ENCODE data around the gene KRT17.

KRT17 gene

GRCh38 chr17:41638941-41639340, 14.6 kb upstream of the KRT17 start:
- Histone ChIP-seq H3K4me2 (ENCODE audit: low read length) (no peak overlapping the region), H3K9me3 (replicated peaks; ENCODE audit: low read length) (no peaks in the 10 kb centered on the region)

GRCh38 chr17:41638194-41638593, 13.8 kb upstream of the KRT17 start:
- peaks cover 3% of the 10 kb centered on the region for H3K27me3 ChIP-seq (ENCODE audit: control insufficient read depth, insufficient read depth, low read length)
- no peak overlapping the region for H3K4me3 ChIP-seq (ENCODE audit: low read length)
- H3K4me1 ChIP-seq (ENCODE audit: control insufficient read depth, insufficient read depth, low read length), result peaks cover 9% of the 10 kb centered on the region
- H3K9me3 ChIP-seq (replicated peaks; ENCODE audit: low read length), result no peaks in the 10 kb centered on the region
- no peaks in the 10 kb centered on the region for H3K36me3 ChIP-seq (ENCODE audit: insufficient read depth, low read length)
- no peak overlapping the region for H3K9ac ChIP-seq (ENCODE audit: low read depth, low read length)
- no peak overlapping the region for H3K4me2 ChIP-seq (ENCODE audit: low read length)

More at GRCh38 chr17:41638941-41639340, 14.6 kb upstream of the KRT17 start:
- no peaks in the 10 kb centered on the region for H3K36me3 ChIP-seq (ENCODE audit: insufficient read depth, low read length)
- no peak overlapping the region for H3K4me3 ChIP-seq (ENCODE audit: low read length)
- H3K9ac ChIP-seq (ENCODE audit: low read depth, low read length), result no peak overlapping the region
- peaks cover 3% of the 10 kb centered on the region for H3K27me3 ChIP-seq (ENCODE audit: control insufficient read depth, insufficient read depth, low read length)
- peaks cover 9% of the 10 kb centered on the region for H3K4me1 ChIP-seq (ENCODE audit: control insufficient read depth, insufficient read depth, low read length)

- no peak overlapping the region for H3K9ac ChIP-seq (ENCODE audit: low read depth, low read length)
- peaks cover 3% of the 10 kb centered on the region for H3K27me3 ChIP-seq (ENCODE audit: control insufficient read depth, insufficient read depth, low read length)
- H3K4me1 ChIP-seq (ENCODE audit: control insufficient read depth, insufficient read depth, low read length), result peaks cover 9% of the 10 kb centered on the region
These were observed 12.3 kb upstream of the KRT17 start for GRCh38 chr17:41636652-41637051.

GRCh38 chr17:41635121-41636097, 11.0 kb upstream of the KRT17 start:
- H3K9ac ChIP-seq (ENCODE audit: low read depth, low read length), result no peak overlapping the region
- H3K36me3 ChIP-seq (ENCODE audit: insufficient read depth, low read length), result no peaks in the 10 kb centered on the region
- peaks cover 3% of the 10 kb centered on the region for H3K27me3 ChIP-seq (ENCODE audit: control insufficient read depth, insufficient read depth, low read length)
- peak overlapping the region; percentile 51 for H3K4me2 ChIP-seq (ENCODE audit: low read length)
- peaks cover 9% of the 10 kb centered on the region for H3K4me1 ChIP-seq (ENCODE audit: control insufficient read depth, insufficient read depth, low read length)
- no peak overlapping the region for H3K4me3 ChIP-seq (ENCODE audit: low read length)
- no peaks in the 10 kb centered on the region for H3K9me3 ChIP-seq (replicated peaks; ENCODE audit: low read length)

More at GRCh38 chr17:41636652-41637051, 12.3 kb upstream of the KRT17 start:
- Histone ChIP-seq H3K4me2 (ENCODE audit: low read length) (no peak overlapping the region), H3K9me3 (replicated peaks; ENCODE audit: low read length) (no peaks in the 10 kb centered on the region), H3K36me3 (ENCODE audit: insufficient read depth, low read length) (no peaks in the 10 kb centered on the region), H3K4me3 (ENCODE audit: low read length) (no peak overlapping the region)

- Histone ChIP-seq H3K4me3 (ENCODE audit: low read length) (no peak overlapping the region), H3K4me1 (ENCODE audit: control insufficient read depth, insufficient read depth, low read length) (peaks cover 9% of the 10 kb centered on the region), H3K4me2 (ENCODE audit: low read length) (peak overlapping the region; percentile 51), H3K27me3 (ENCODE audit: control insufficient read depth, insufficient read depth, low read length) (peaks cover 3% of the 10 kb centered on the region), H3K9me3 (replicated peaks; ENCODE audit: low read length) (no peaks in the 10 kb centered on the region), H3K9ac (ENCODE audit: low read depth, low read length) (no peak overlapping the region), H3K36me3 (ENCODE audit: insufficient read depth, low read length) (no peaks in the 10 kb centered on the region)
These were observed 10.3 kb upstream of the KRT17 start for GRCh38 chr17:41634639-41635038.

- no peak overlapping the region for H3K4me3 ChIP-seq (ENCODE audit: low read length)
- H3K4me1 ChIP-seq (ENCODE audit: control insufficient read depth, insufficient read depth, low read length), result peaks cover 9% of the 10 kb centered on the region
- no peak overlapping the region for H3K4me2 ChIP-seq (ENCODE audit: low read length)
- no peaks in the 10 kb centered on the region for H3K36me3 ChIP-seq (ENCODE audit: insufficient read depth, low read length)
- no peak overlapping the region for H3K9ac ChIP-seq (ENCODE audit: low read depth, low read length)
- H3K9me3 ChIP-seq (replicated peaks; ENCODE audit: low read length), result no peaks in the 10 kb centered on the region
- H3K27me3 ChIP-seq (ENCODE audit: control insufficient read depth, insufficient read depth, low read length), result peaks cover 3% of the 10 kb centered on the region
These were observed 9.3 kb upstream of the KRT17 start for GRCh38 chr17:41633556-41634199.

- Histone ChIP-seq H3K9me3 (replicated peaks; ENCODE audit: low read length) (no peaks in the 10 kb centered on the region), H3K4me1 (ENCODE audit: control insufficient read depth, insufficient read depth, low read length) (peaks cover 9% of the 10 kb centered on the region), H3K36me3 (ENCODE audit: insufficient read depth, low read length) (no peaks in the 10 kb centered on the region), H3K4me3 (ENCODE audit: low read length) (no peak overlapping the region), H3K27me3 (ENCODE audit: control insufficient read depth, insufficient read depth, low read length) (peaks cover 7% of the 10 kb centered on the region), H3K9ac (ENCODE audit: low read depth, low read length) (no peak overlapping the region), H3K4me2 (ENCODE audit: low read length) (no peak overlapping the region)
These were observed 8.2 kb upstream of the KRT17 start for GRCh38 chr17:41632482-41633105.

- H3K36me3 ChIP-seq (ENCODE audit: insufficient read depth, low read length), result no peaks in the 10 kb centered on the region
- H3K27me3 ChIP-seq (ENCODE audit: control insufficient read depth, insufficient read depth, low read length), result peaks cover 5% of the 10 kb centered on the region
- H3K4me3 ChIP-seq (ENCODE audit: low read length), result no peak overlapping the region
- H3K4me2 ChIP-seq (ENCODE audit: low read length), result no peak overlapping the region
- no peak overlapping the region for H3K9ac ChIP-seq (ENCODE audit: low read depth, low read length)
- H3K9me3 ChIP-seq (replicated peaks; ENCODE audit: low read length), result no peaks in the 10 kb centered on the region
- H3K4me1 ChIP-seq (ENCODE audit: control insufficient read depth, insufficient read depth, low read length), result peaks cover 9% of the 10 kb centered on the region
These were observed 7.5 kb upstream of the KRT17 start for GRCh38 chr17:41631898-41632285.

GRCh38 chr17:41631025-41631897, 6.9 kb upstream of the KRT17 start:
- Histone ChIP-seq H3K9ac (ENCODE audit: low read depth, low read length) (no peak overlapping the region), H3K4me1 (ENCODE audit: control insufficient read depth, insufficient read depth, low read length) (peaks cover 9% of the 10 kb centered on the region), H3K4me2 (ENCODE audit: low read length) (no peak overlapping the region), H3K4me3 (ENCODE audit: low read length) (no peak overlapping the region), H3K27me3 (ENCODE audit: control insufficient read depth, insufficient read depth, low read length) (peaks cover 4% of the 10 kb centered on the region), H3K9me3 (replicated peaks; ENCODE audit: low read length) (no peaks in the 10 kb centered on the region), H3K36me3 (ENCODE audit: insufficient read depth, low read length) (no peaks in the 10 kb centered on the region)

- H3K9ac ChIP-seq (ENCODE audit: low read depth, low read length), result no peak overlapping the region
- H3K9me3 ChIP-seq (replicated peaks; ENCODE audit: low read length), result no peaks in the 10 kb centered on the region
- no peaks in the 10 kb centered on the region for H3K36me3 ChIP-seq (ENCODE audit: insufficient read depth, low read length)
- H3K4me1 ChIP-seq (ENCODE audit: control insufficient read depth, insufficient read depth, low read length), result peaks cover 4% of the 10 kb centered on the region
- peaks cover 4% of the 10 kb centered on the region for H3K27me3 ChIP-seq (ENCODE audit: control insufficient read depth, insufficient read depth, low read length)
- no peak overlapping the region for H3K4me3 ChIP-seq (ENCODE audit: low read length)
- no peak overlapping the region for H3K4me2 ChIP-seq (ENCODE audit: low read length)
These were observed 5.7 kb upstream of the KRT17 start for GRCh38 chr17:41629826-41630670.
